Thoracic aorta (tissue), 2 donors: Measurements from ENCODE around the gene OLIG3. TPM values are rescaled to one million over a fixed set of nuclear protein-coding genes. Genes with fewer than 3 reads are reported as not detected.
A peak's percentile ranks its signal among the peaks of the same experiment; 100 is the strongest.

Experiments
- ATAC-seq: fragments of 150-250 bp; one replicate; pipeline ENCODE4 v1.8.0; 2017; ENCODE audit warnings: low read depth; ENCODE audit not compliant: insufficient number of reproducible peaks, low FRiP score
- DNase-seq: peaks from one replicate; pipeline ENCODE4 v3.0.0-alpha.2; 2020; ENCODE audit warnings: low spot score
- H3K27ac ChIP-seq, 2 donors: fragments of 200-600 bp; sonication (generic); 1 replicate in 1 of 2; 2 replicates in 1 of 2; pipeline ENCODE4 v1.5.1; 2016; ENCODE audit warnings: mild to moderate bottlenecking in 2 of 2, moderate library complexity in 2 of 2
- H3K27me3 ChIP-seq: fragments of 200-600 bp; sonication (generic); replicated peaks from 2 replicates; pipeline ENCODE4 v1.6.0; 2016; ENCODE audit warnings: mild to moderate bottlenecking; ENCODE audit not compliant: insufficient read depth
- H3K36me3 ChIP-seq: fragments of 200-600 bp; sonication (generic); one replicate; pipeline ENCODE4 v1.5.1; 2016
- H3K4me1 ChIP-seq, 2 donors: fragments of 200-600 bp; sonication (generic); 1 replicate in 1 of 2; 2 replicates in 1 of 2; pipeline versions ENCODE4 v1.5.1 to v1.6.0; 2016; ENCODE audit warnings: low read depth in 2 of 2, mild to moderate bottlenecking in 1 of 2; ENCODE audit not compliant: control insufficient read depth in 1 of 2
- H3K4me3 ChIP-seq: fragments of 200-600 bp; sonication (generic); 2 replicates; pipeline ENCODE4 v1.5.1; 2016; ENCODE audit warnings: mild to moderate bottlenecking
- H3K9me3 ChIP-seq: fragments of 200-600 bp; sonication (generic); 2 replicates; pipeline ENCODE4 v1.5.1; 2016
- total RNA-seq, 2 donors: library from RNA; depleted of rRNA; stranded (reverse); fragments of >200 nt; gene quantifications; one replicate each; pipeline versions ENCODE4 v1.1.0 to v1.2.3, GENCODE V29; 2016
- TF ChIP-seq, protein P1 (sequence below): fragments of 200-600 bp; sonication (generic); IDR thresholded peaks from one replicate; pipeline ENCODE4 v1.5.1; 2019; ENCODE audit warnings: antibody characterized with exemption

The OLIG3 gene
- total RNA-seq, 2 donors from 2014 or later, result not detected

GRCh38 chr6:137491478-137491877 is 2.7 kb downstream of the OLIG3 start:
- Histone ChIP-seq H3K9me3 (no peaks in the 10 kb centered on the region), H3K4me3 (no peak overlapping the region), H3K27ac (no peak overlapping the region), H3K27me3 (peaks cover 28% of the 10 kb centered on the region), H3K4me1 (peaks cover 5 to 47% of the 10 kb centered on the region in 2 donors), H3K36me3 (no peaks in the 10 kb centered on the region)
- DNase-seq, result no peak
- TF ChIP-seq, protein P1, sequence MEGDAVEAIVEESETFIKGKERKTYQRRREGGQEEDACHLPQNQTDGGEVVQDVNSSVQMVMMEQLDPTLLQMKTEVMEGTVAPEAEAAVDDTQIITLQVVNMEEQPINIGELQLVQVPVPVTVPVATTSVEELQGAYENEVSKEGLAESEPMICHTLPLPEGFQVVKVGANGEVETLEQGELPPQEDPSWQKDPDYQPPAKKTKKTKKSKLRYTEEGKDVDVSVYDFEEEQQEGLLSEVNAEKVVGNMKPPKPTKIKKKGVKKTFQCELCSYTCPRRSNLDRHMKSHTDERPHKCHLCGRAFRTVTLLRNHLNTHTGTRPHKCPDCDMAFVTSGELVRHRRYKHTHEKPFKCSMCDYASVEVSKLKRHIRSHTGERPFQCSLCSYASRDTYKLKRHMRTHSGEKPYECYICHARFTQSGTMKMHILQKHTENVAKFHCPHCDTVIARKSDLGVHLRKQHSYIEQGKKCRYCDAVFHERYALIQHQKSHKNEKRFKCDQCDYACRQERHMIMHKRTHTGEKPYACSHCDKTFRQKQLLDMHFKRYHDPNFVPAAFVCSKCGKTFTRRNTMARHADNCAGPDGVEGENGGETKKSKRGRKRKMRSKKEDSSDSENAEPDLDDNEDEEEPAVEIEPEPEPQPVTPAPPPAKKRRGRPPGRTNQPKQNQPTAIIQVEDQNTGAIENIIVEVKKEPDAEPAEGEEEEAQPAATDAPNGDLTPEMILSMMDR, result no peak
- no peak for ATAC-seq

GRCh38 chr6:137490961-137491360 is 3.2 kb downstream of the OLIG3 start:
- Histone ChIP-seq H3K9me3 (no peaks in the 10 kb centered on the region), H3K36me3 (no peaks in the 10 kb centered on the region), H3K27ac (no peak overlapping the region), H3K27me3 (peaks cover 28% of the 10 kb centered on the region), H3K4me3 (no peak overlapping the region), H3K4me1 (peaks cover 5 to 42% of the 10 kb centered on the region in 2 donors)
- ATAC-seq (no peak), DNase-seq (no peak)
- TF ChIP-seq, protein P1, result no peak

- Histone ChIP-seq H3K9me3 (no peaks in the 10 kb centered on the region), H3K27me3 (peaks cover 28% of the 10 kb centered on the region)
These were observed 3.9 kb downstream of the OLIG3 start for GRCh38 chr6:137490006-137490905.

GRCh38 chr6:137489046-137490005 is 4.9 kb downstream of the OLIG3 start:
- TF ChIP-seq, protein P1, result no peak
- DNase-seq (no peak), ATAC-seq (no peak)
- Histone ChIP-seq H3K36me3 (no peaks in the 10 kb centered on the region), H3K4me1 (peaks cover 5 to 27% of the 10 kb centered on the region in 2 donors), H3K9me3 (no peaks in the 10 kb centered on the region), H3K27me3 (peaks cover 20% of the 10 kb centered on the region), H3K27ac (peak overlapping the region in 1 of 2 donors; percentile 8), H3K4me3 (peak overlapping the region; percentile 41)

More at GRCh38 chr6:137490006-137490905, 3.9 kb downstream of the OLIG3 start:
- DNase-seq (no peak), ATAC-seq (no peak)
- Histone ChIP-seq H3K27ac (no peak overlapping the region), H3K4me3 (no peak overlapping the region), H3K36me3 (no peaks in the 10 kb centered on the region), H3K4me1 (peaks cover 5 to 37% of the 10 kb centered on the region in 2 donors)
- TF ChIP-seq, protein P1, result no peak
